ENCODE measurements around the gene OCA2.

OCA2 gene

GRCh38 chr15:27937851-27938250 lies 161.3 kb downstream of the OCA2 start:
- DNase-seq (ENCODE audit: low read depth): no peak

DNA sequence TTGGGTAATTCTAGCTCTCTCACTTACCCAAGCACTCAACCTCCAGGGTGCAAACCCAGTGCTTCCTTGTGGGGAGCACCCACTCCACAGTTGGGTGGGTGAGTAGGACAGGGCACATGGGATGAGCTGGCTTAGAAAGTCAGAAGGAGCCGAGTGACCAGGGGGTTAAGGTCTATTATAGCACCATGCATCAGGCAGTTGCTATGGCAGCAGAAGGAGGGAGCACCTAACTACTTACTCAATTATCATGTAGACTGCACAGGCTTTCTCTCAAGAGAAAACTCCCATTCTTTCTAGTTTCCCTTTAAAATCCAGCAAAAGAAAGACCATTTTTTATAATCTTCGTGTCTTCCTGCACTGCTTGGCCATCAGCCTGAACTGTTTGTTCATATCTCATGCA lies 163.0 kb downstream of the OCA2 start:
- no peak for DNase-seq (ENCODE audit: low read depth)

GRCh38 chr15:27935328-27935727 lies 163.8 kb downstream of the OCA2 start:
- DNase-seq (ENCODE audit: low read depth): no peak

DNA sequence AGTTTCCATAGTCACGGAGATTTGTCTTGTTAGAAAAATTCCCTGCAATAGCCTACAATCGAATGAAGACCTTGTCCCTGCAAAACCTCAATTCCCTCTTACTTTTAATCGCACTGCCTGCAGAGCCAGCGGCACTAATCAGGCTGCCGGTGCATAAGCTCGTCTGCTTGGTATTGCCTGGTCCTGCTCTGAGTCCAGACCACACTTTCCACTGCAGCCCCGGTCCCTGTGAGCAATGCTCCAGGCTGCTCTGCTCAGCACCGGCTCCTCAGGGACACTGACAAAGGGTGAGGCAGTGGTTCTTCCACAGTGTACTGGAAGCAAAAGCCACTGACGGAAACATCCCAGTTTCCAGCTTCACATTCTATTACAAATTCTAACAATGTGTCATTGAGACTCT lies 164.3 kb downstream of the OCA2 start:
- DNase-seq (ENCODE audit: low read depth): no peak

DNA sequence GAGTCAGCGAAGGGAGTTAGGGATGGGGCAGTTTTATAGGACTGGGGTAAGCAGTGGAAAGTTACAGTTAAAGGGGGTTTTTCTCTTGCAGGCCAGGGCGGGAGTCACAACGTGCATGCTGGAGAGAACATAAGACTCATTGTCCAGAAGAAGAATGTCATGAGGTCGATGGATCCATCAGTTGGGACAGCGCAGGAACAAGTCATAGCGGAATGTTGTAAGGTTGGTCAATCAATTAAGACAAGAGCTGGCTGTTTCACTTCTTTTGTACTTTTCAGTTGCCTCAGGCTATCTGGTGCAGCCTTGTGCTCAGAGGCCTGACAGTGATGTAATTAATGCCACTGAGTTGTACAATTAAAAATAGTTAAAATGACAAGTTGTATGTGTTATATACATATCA lies 165.6 kb downstream of the OCA2 start:
- DNase-seq (ENCODE audit: low read depth): no peak

DNA sequence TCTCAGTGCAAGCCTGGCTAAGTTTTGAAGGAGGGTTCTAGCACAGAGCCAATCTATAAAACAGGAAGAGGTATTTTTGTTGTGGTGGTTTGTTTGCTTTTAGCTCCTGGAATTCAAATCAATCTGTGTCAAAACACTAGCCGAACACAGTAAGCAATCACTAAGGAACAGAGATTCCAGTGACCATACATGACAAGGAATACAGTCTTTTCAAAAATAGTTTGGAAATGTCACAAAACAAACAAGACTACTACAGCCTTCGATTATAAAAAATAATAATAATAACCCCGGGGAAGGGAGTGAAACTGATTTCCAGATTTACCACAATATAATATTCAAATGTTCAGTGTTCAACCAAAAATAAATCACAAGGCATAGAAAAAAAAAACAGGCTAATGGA lies 166.5 kb downstream of the OCA2 start:
- no peak for DNase-seq (ENCODE audit: low read depth)

- DNase-seq (ENCODE audit: low read depth): no peak
Measured at GRCh38 chr15:27928386-27928785, 170.7 kb downstream of the OCA2 start.

- DNase-seq (ENCODE audit: low read depth): no peak
Measured at GRCh38 chr15:27912283-27912682, 186.8 kb downstream of the OCA2 start.

DNA sequence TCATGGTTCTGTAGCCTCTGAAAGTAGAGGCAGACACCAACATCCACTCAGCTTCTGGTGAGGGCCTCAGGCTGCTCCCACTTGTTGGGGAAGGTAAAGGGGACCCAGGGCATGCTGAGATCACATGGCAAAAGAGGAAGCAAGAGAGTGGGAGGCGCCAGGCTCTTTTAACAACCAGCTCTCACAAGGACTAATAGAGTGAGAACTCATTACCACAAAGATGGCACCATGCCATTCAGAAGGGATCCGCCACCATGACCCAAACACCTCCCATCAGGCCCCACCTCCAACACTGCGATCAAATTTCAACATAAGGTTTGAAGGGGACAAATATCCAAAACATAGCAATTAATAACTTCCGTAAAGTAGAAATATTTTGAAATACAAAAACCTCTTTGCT lies 192.3 kb downstream of the OCA2 start:
- no peak for DNase-seq (ENCODE audit: low read depth)

DNA sequence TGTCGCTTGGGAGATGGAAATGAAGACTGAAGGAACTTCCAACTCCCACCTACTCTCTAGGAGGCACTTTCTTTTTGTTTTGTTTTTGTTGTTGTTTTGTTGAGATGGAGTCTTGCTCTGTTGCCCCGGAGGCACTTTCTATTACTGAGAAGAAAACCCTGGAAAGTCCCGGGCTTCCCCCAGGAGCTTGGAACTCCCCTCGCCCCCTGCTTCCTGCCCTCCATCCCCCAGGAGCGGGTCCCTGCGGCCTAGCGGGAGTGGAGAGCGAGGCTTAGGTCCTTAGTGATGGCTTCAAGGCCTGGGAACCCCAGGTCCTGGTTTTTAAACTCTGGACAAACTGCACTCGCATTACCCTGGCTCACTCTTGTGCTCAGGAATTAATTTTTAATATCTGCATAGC lies 195.7 kb downstream of the OCA2 start:
- no peak for DNase-seq (ENCODE audit: low read depth)

DNA sequence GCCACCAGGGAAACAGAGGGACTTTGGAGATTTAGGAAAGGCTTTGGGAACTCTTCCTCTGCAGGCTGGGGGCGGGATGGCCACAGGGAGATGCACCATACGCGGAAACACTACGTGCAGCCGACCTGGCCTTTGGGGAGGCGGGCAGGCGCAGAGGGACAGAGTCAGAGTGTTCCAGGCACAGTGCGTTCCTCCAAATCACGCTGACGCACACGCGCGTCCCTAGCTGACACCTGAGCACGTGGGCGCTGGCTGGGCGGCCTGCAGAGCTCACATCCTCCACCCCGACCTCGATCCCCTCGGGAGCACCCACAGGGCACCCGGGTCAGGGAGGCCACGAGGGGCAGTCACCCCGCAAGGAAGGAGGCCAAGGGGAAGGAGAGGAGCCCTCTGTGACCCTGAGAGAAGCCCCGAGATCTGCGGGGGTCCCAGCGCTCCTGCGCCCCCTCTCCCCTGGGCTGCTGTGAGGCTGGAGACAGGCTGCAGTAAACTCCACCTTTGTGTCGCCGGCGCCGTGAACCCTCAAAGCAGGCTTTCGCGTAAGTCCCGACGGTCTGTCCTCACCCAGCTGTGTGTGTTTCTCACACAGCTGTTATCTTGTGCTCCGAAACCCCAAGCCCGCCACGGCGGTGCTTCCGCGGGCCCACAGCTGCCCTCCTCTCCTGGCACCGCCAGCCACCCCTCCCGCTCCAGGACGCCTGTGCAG lies 196.3 kb downstream of the OCA2 start:
- DNase-seq (ENCODE audit: low read depth): no peak

DNA sequence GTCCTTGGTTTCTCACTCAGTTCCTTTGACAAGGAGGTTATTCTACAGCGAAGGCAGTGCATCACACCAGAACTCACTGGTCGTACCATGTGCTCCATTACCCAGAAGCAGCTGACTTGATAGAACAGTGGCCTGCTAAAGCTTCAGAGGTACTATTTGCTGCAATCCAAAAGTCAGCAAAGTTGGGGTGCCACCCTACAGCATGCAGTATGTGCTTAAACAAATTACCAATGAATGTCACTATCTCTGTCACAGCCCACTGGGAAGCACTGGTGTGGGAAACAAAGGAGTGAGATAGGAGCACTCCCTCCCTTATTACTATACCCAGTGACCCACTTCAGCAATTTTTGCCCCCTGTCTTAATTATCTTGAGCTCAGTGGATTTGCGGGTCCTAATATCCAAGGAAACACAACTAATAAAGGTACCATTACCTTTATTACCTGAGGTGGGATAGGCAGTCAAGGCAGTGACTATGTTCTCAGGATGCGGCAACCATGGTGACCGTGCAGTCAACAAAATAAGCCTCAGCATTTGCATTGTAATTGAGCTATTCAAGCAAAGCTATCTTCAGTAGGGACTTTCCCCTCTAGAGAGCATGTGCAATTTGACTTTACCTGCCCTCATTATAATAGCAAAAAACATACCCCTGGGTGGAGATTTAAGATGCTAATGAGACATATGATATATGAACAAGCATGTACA lies 199.4 kb downstream of the OCA2 start:
- DNase-seq (ENCODE audit: low read depth): no peak

DNA sequence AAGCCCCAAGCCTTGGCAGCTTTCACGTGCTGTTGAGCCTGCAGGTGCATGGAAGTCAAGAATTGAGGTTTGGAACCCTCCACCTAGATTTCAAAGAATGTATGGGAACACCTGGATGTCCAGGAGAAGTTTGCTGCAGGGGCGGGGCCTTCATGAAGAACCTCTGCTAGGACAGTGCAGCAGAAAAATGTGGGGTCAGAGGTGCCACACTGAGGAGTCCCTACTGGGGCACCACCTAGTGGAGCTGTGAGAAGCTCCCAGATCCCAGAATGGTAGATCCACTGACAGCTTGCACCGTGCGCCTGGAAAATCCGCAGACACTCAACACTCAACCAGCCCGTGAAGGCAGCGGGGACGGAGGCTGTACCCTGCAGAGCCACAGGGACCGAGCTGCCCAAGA lies 201.6 kb downstream of the OCA2 start:
- no peak for DNase-seq (ENCODE audit: low read depth)

DNA sequence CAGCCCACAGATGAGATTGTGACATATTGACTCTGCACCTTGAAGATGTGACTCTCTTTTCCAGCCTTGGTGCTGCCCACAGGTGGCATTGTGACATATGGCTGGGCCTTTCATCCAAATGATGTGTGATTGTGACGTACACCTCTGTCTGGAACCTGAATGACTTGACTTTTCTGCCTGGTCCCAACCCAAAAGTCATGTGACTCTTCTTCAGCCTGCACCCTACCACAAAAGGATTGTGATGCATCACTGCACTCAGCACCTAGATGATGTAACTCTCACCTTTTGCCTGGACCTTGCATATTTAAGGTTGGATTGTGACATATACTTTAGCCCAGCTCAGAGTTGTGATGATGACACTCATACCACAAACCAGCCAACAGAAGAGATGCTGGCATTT lies 204.5 kb downstream of the OCA2 start:
- DNase-seq (ENCODE audit: low read depth): no peak

DNA sequence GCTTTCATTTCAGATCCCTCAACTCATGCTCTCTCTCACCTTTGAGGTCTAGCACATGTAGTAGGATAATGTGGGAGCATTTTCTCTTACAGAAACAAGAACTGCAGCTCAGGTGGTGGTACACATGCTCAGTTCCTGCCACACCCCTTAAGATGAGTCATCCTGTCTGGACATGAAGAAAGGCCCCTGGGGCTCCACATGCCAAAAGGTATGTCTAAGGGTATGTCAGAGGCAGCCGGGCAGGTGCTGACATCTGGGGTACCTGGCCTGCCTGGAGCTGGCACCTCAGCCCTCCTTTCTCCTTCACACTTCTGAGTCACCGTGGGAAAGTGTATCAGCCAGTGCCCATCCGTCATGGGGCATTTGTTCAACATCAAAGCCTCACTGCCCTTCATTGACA lies 209.9 kb downstream of the OCA2 start:
- DNase-seq (ENCODE audit: low read depth): no peak

- no peak for DNase-seq (ENCODE audit: low read depth)
Measured at GRCh38 chr15:27885201-27885600, 213.9 kb downstream of the OCA2 start.

- no peak for DNase-seq (ENCODE audit: low read depth)
Measured at GRCh38 chr15:27884726-27885125, 214.4 kb downstream of the OCA2 start.

DNA sequence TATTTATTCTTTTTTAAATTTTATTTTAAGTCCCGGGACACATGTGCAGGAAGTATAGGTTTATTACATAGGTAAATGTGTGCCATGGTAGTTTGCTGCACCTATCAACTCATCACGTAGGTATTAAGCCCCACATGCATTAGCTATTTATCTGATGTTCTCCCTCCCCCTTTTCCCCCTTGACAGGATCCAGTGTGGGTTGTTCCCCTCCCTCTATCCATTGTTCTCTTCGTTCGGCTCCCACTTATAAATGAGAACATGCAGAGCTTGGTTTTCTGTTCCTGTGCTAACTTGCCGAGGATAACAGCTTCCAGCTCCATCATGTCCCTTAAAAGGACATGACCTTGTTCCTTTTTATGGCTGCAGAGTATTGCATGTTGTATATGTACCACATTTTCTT lies 220.3 kb downstream of the OCA2 start:
- no peak for DNase-seq (ENCODE audit: low read depth)

DNA sequence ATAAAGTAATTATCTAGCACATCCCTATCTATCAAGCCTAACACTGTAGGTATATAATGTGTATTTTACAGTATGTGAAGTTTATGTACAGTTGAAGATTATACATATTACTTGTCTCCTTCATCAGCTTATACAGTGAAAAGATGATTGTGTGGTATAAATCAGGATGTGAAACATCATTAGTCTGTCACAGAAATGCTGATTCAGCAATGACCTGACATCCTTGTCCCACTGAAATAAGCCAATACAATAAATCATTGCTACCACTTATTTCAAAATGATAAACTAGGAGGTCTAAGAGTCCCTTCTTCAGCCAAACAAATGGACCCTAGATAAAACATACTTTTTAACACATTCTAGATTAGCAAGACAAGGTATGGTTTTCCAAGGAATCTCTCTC lies 225.3 kb downstream of the OCA2 start:
- DNase-seq (ENCODE audit: low read depth): no peak

DNA sequence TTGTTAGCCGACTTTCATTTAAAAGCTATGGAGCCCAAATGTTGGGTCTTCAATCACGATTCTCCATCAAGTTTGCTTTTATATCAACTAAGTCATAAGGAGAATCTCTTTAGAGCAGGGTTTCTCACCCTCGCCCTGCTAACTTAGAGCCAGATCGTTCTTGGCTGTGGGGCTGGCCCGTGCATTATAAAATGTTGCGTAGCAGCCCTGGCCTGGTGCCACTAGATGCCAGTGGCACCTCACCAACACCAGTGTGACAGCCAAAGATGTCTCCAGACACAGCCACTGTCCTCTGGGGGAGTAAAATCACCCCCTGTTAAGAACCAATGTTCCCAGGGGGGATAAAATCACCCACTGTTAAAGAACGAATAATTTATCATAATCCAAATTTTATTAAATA lies 226.1 kb downstream of the OCA2 start:
- no peak for DNase-seq (ENCODE audit: low read depth)

DNA sequence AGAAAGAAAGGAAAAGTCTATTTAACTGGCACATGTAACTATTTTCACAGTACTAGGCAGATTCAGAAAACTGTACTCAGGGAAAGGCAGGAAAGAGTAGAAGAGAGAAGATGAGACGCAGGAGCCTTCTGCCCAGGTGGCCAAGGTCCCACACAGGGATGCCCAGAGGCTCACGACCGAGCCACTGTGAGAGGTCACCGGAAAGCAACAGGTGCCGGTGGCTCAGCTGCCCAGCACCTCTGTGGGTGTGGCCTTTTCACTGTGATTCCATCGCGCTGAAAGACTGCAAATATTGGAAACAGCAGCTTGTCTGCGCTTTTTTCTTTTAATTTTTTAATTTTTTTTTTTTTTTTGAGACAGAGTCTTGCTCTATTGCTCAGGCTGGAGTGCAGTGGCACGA lies 226.8 kb downstream of the OCA2 start:
- DNase-seq (ENCODE audit: low read depth): no peak

DNA sequence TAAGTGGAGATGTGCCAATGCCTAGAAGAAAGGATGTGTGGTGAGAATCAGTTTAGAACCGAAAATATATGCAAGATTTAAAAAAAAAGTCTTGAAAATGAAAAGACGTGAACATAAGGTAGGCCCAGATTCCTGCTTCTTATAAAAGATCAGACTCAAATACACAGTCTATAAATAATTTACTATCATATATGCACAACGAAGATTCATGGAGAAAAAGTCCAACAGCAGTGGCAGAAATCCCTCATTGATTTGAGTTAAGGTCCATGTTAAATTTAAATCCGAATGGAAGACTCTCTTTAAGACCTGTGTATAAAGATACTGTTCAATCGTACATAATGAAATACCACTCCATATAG lies 227.2 kb downstream of the OCA2 start:
- no peak for DNase-seq (ENCODE audit: low read depth)

DNA sequence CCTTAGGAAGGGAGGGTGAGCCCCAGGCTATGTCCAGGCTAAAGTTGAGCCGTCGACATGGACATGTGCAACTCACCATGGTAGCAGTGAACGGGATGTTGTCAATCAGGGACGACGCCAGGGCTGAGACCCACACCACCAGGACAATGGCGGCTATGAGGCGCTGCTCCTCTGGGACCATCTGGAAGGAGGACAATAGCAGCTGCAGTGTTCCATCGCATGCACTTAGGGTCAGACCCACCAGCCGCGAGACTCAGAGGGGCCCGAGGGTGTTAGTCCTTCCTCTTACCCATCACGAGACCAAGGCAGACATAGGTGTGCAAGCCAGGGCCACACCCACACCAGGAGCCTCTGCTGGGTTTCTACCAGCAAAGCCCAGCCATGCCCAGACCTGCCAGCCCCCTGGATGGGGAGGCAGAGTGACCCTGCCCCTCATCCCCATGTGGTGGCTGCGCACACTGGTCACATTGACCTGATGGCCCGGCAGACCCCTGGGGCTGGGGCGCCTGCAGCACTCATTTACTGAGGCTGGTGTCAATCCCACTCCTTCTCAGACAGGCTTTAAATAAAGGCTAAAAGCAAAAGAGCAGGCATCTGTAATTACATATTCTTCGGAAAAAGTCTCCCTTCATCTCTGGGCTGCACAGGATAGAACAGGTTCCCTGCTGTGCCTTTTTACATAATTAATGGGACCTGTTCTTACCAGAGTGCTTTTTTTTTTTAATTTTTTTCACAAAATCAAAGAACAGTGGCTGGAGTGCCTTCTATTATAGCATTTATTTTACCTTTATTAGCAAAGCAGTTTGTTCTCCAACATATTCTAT lies 227.8 kb downstream of the OCA2 start:
- DNase-seq (ENCODE audit: low read depth): no peak

Data from stimulated activated CD8-positive, alpha-beta memory T cell treated with anti-CD3 and anti-CD28 coated beads, Interleukin-15, amount 100 ng/mL, for 24 hours (primary cell).